DMS 273 (cell line): ENCODE measurements around the gene GDPD4.
"Not testable (repeated sequence)": the region's sequence is repeated elsewhere in the genome, so short reads cannot be mapped to it uniquely, and the experiment has no call there.

Experiments used
- DNase-seq: peaks from one replicate; lab custom pipeline; 2025; ENCODE audit not compliant: unreplicated experiment; lab: John Stamatoyannopoulos, UW

Gene GDPD4

DNA sequence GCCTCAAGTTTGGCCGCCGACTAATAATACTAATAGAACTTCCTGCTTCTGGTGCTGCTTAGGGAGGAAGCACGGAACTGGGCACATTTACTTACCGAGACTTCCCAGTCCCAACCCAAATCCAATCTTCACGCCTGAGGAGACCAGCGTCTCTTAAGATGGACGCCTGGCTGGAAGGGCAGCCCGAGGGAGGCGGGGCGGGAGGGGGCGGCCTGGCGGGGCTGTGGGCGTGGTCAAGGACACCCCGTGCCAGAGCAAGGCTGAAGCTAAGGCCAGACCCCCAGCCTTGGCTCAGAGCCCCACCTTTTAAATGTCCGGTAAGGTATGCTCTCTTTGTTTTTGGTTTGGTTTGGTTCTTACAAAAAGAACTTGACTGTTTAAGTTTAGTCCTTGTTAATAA is at the start of gene GDPD4:
Gene GDPD4, minus strand, starts transcription at position 177 of the 400 bp plus-strand sequence. CDS start 16,549 bp downstream, outside the sequence.
- no peak for DNase-seq

DNA sequence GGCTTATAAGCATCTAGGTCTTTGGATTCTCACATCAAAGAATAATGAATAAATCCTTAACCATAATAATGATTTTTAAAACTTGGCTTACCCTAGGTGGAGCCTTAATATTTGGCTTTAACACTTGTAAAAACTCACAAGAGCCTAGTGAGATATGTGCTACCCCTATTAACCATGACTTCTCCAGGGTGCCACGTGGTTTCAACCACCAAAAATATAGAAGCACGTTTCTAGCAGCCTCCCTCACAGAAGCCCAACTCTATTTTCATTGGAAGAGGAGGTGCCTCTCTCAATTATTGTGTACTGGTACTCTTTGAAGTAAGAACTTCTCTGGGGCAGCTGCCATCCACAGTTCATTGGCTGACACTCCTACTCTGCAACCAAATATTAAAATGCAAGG is 46.5 kb upstream of the GDPD4 start:
- no peak for DNase-seq

DNA sequence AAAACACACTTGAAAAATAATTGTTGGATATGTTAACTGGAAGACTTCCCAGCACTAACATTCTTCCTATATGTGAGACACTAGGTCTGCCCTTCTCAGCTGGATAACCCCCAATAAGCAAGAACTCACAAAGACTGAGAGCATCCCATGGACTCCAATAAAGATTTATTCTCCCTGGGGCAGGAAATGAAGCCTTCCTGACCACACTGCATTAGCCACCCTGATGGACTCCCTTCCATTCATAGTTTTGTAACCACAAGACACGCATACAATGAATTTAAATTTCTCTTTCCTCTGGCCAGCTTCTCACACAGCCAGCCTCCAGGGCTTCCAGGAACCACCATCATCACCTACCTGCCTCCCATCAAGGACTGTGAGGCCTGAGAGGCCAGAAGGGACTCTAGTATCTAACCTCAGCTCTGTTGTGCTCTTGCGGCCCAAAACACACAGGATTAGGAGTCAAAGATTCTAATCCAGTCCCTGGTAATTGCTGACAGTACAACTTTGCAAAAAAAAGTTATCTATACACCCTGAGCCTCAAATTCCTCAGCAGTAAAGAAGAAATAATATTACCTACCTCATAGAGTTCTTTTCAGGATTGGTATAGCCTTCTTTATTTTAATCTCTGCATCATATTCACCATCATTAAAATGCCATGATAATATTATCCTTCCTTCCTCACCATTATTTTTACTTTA is 45.6 kb upstream of the GDPD4 start:
- no peak for DNase-seq

DNA sequence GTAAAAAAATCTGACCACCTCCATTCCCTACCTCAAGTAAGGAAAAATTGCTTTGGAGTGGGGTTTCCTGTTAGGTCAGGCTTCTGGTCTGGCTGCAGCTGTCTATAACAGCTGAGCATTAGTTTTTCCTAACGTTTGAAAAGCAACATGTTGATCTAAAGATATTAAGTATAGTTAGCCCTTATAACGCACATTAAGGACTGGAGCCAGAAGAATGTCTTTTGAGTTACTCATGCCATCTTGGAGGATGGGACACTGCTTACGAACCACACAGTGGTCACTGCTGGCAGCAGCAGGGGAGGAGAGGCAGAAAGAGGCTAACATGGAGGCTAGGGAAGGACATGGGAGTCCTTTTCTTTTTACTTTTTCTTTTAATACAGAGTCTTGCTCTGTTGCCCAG is 44.1 kb upstream of the GDPD4 start:
- no peak for DNase-seq

- DNase-seq = no peak
Observed at GRCh38 chr11:77340501-77340900, 39.0 kb upstream of the GDPD4 start.

DNA sequence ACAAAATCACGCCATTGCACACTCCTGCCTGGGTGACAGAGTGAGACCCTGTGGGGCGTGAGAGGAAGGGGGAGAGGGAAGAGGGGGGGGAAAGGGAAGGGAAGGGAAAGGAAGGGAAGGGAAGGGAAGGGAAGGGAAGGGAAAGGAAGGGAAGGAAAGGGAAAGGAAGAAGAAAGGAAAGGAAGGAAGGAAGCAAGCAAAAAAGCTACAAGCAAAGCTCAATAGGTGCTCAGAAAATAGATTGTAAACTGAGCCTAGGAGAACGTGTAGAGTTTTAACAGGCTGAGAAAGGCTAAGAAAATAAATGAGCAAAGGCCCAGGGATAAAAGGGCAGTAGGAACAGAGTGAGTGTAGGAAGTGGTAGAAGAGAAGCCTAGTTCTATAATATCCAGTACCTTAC is 30.8 kb upstream of the GDPD4 start:
- no peak for DNase-seq

DNA sequence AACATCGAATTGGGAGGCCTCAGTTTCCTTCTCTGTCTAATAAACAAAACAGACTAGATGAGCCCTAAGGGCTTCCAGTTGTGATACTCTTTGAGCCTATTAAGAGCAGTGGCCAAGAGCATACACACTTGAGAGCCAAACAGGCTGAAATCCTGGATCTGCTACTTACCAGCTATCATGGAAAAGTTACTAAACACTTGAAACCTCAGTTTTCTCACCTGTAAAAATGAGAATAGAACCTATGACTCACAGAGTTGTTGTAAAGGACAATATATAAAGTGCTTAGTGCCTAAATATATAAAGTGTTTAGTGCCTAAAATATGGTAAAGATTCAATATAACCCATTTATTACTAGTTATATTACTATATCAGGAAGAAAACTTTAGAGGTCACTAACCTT is 23.7 kb upstream of the GDPD4 start:
- DNase-seq = no peak

DNA sequence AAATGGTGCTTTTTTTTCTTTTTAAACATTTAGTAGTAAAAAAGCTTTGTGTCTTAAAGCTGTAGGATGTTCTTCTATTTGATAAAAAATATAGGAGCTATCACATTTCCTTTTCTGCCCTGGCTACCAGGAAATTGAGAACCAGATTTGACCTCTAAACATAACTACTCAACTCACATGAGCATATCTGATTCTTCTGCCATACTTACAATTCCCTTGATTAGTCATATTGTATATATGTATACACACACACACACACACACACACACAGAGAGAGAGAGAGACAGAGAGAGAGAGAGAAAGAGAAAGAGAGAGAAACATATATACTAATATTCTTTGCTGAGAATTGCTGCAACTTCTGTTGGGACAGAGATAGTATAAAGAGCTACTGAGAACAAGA is 23.0 kb upstream of the GDPD4 start:
- DNase-seq = no peak

- DNase-seq = no peak
Observed at GRCh38 chr11:77322926-77323590, 21.6 kb upstream of the GDPD4 start.

DNA sequence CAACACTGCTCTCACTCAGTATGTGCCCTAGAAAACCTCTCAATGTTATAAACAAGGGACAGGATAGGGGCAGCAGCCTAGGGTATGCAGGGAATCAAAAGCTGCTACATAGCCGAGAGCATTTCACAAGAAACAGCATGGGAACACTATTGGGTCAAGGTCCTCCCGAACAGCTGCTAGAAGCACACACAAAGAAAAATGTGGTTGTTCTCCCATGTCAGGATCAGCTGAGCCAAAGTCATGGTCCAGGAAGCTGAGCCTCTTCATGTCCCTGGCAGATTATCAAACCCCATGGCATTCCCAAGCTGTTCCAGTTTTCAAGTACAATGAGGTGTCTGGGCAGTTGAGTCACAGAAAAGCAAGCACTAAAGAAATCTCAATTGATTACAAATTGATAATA is 21.0 kb upstream of the GDPD4 start:
- no peak for DNase-seq

GRCh38 chr11:77320351-77320750 is 18.9 kb upstream of the GDPD4 start:
- DNase-seq = no peak

GRCh38 chr11:77318600-77318999 is 17.1 kb upstream of the GDPD4 start:
- no peak for DNase-seq

DNA sequence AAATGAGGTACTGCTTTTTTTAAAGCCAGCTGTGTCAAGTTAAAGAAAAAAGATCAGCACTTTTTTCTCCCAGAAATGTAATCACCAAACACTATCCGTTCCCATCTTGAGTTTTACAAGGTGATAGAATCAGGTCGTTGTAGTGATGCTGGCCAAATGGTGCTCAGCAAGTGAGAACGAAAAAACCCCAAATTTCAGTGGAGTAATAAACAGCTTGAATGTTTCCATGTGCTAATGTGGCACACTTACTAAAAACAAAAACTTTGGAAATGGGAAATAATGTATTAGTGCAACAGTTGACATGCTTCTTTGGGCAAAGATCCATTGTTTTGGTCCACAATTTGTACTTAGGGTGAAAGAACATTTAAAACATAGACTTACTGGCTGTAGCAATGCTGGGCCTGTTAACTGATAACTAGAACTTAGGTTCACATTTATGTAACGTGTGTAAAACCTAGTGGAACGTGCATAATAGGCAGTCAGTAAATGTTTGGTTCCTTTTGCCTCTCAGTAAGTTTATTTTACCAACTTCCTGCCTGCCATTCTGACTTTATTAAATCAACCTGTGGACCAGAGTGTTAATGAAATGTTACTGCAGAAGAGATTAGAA is 15.4 kb upstream of the GDPD4 start:
- DNase-seq = no peak

DNA sequence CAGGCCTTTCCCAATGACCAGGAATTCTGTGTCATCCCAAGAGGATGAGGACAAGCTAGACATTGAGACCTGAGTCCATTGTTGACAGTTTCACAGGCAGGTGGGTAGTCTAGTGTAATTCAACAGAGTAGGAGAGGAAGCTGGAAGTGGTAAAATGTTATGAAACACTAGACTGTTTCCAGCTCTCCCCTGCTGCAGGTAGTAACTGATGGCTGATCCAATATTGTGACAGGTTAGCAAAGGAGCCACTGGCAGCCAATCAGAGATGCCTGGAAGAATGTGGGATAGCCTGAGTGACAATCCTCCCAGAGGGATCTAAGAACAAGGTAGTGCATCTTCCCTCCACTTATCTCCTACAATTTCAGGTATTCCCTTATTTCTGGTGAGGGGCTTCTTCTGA is 10.6 kb upstream of the GDPD4 start:
- DNase-seq = no peak

DNA sequence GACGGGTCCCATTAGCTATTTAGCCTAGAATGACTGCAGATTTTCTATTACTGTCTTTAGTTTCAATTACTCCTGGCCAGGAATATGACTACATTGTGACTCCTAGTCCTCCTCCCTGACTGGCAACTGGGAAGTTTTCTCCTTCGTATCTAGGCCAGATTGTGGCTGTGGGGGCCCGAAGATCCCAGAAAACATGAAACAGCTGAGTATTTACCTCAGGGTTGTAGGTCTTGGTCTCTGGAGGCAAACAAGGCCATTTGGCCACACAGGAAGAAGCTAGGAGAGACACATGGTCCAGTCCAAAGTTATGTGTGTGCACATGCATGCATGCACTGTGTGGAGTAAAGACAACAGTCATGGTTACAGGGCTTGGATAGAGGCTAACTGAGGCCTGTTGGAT is 10.2 kb upstream of the GDPD4 start:
- no peak for DNase-seq

- DNase-seq = no peak
Observed at GRCh38 chr11:77310721-77311120, 9.2 kb upstream of the GDPD4 start.

DNA sequence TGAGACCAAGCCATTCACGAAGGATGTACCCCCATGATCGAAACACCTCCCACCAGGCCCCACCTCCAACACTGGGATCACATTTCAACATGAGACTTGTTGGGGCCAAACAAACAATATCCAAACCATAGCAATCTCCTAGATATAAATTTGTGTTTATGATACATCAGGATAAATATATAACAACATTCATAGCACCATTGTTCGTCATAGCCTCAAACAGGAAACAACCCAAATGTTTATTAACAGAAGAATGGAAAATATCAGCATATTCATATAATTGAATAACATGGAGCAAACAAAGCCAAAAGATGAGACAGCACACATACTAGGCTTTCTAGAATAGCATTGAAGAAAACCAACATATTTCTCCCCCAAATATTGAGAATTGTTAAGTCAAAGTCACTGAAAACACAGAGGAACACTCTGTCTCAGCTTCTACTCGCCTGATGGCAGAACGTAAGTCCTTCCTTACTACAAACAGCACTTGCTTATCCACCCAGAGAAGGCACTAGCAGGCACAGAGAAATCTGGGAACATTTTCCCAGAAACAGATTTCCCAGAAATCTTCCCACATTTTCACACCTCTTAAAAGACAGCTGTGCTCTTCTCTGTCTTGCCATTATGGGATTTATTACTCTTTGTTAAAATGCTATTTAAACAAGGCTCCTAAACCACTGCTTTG is 8.1 kb upstream of the GDPD4 start:
- DNase-seq = no peak

DNA sequence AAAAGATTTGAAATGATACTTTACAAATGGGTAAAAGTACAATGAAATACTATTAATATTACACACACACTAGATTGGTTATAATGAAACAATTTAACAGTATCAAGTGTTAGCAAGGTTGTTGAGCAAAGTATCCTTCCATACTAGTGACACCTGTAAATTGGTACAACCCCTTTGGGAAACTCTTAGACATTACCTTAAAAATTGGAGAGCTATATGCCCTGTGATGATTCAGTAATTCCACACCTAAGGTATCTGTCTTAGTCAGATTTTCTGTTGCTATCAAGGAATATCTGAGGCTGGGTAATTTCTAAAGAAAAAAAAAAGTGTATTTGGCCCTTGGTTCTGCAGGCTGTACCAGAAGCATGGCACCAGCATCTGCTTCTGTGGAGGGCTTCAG is 7.4 kb upstream of the GDPD4 start:
- no peak for DNase-seq

- peak; percentile 1 for DNase-seq
Observed at GRCh38 chr11:77303328-77303727, 1.8 kb upstream of the GDPD4 start.

DNA sequence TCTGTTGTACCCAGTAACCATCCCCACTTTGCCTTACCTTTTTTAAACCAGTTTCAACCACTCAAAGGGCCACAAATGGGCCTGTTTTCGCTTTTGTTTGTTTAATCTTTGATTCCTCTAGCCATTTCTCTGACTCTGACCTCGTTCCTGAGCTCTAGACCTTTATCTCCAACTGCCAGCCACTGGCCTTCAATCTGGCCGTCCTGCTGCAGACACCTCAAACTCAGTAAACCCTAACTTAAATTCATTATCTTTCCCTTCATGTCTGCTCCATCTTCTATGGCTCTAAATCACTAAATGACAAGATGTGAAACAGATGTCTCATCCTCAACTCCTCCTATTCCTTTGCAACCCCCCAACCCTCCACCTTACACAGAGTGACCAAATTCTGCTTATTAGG is 1.3 kb upstream of the GDPD4 start:
- DNase-seq = no peak

DNA sequence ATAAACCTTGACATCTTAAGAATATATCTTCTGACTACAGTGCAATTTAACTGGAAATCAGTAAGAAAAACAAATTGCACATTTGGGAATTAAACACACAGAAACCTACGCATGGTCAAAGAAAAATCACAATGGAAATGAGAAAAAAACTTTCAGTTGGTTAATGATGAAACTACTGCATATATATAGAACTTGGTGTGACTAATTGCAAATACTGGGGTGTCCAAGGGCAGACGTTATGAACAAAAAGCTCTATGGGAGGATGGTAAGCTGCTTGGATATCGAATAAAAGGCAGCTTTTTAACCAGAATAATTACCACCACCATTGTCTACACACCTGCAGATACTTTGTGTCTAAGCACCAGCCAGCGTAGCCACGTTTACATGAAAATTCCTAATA is 791 bp downstream of the GDPD4 start:
- no peak for DNase-seq

- DNase-seq = not testable (repeated sequence)
Observed at GRCh38 chr11:77300028-77300427, 1.5 kb downstream of the GDPD4 start.
